Smooth muscle cell (in vitro differentiated cells): ENCODE data around the gene UBXN7. TPM values are rescaled to one million over a fixed set of nuclear protein-coding genes. Genes with fewer than 3 reads are reported as not detected.
"Not testable (repeated sequence)": the region's sequence is repeated elsewhere in the genome, so short reads cannot be mapped to it uniquely, and the experiment has no call there.

Experiments used
- DNase-seq: peaks from one replicate; lab custom pipeline; 2025; ENCODE audit not compliant: unreplicated experiment; lab: John Stamatoyannopoulos, UW
- H2AFZ ChIP-seq: fragments of 200-600 bp; sonication (generic); 2 replicates; pipeline ENCODE4 v1.6.0; 2016; ENCODE audit warnings: antibody characterized with exemption, low read depth, mild to moderate bottlenecking
- H3F3A ChIP-seq: fragments of 200-600 bp; sonication (generic); 2 replicates; pipeline ENCODE4 v1.6.0; 2017; ENCODE audit warnings: antibody characterized with exemption, low read depth
- H3K27ac ChIP-seq: fragments of 200-600 bp; sonication (generic); 2 replicates; pipeline ENCODE4 v1.5.1; 2016; ENCODE audit warnings: low read depth, mild to moderate bottlenecking
- H3K27me3 ChIP-seq: fragments of 200-600 bp; sonication (generic); 2 replicates; pipeline ENCODE4 v1.6.1; 2016; ENCODE audit warnings: low read depth, mild to moderate bottlenecking
- H3K36me3 ChIP-seq: fragments of 200-600 bp; sonication (generic); 2 replicates; pipeline ENCODE4 v1.5.1; 2016; ENCODE audit warnings: low read depth
- H3K4me1 ChIP-seq: fragments of 200-600 bp; sonication (generic); 2 replicates; pipeline ENCODE4 v1.5.1; 2016; ENCODE audit warnings: low read depth
- H3K4me2 ChIP-seq: fragments of 200-600 bp; sonication (generic); 2 replicates; pipeline ENCODE4 v1.6.0; 2016; ENCODE audit warnings: mild to moderate bottlenecking
- H3K4me3 ChIP-seq: fragments of 200-600 bp; sonication (generic); 2 replicates; pipeline ENCODE4 v1.5.1; 2016; ENCODE audit warnings: mild to moderate bottlenecking
- H3K79me2 ChIP-seq: fragments of 200-600 bp; sonication (generic); 2 replicates; pipeline ENCODE4 v1.6.0; 2016; ENCODE audit warnings: low read depth, mild to moderate bottlenecking
- H3K9ac ChIP-seq: fragments of 200-600 bp; sonication (generic); 2 replicates; pipeline ENCODE4 v1.6.0; 2016; ENCODE audit warnings: low read depth
- H3K9me3 ChIP-seq: fragments of 200-600 bp; sonication (generic); replicated peaks from 2 replicates; pipeline ENCODE4 v1.5.1; 2016; ENCODE audit warnings: low read depth
- H4K20me1 ChIP-seq: fragments of 200-600 bp; sonication (generic); 2 replicates; pipeline ENCODE4 v1.6.0; 2016; ENCODE audit warnings: low read depth
- CTCF ChIP-seq: fragments of 200-600 bp; sonication (generic); IDR thresholded peaks from 2 replicates; pipeline ENCODE4 v1.5.1; 2017; ENCODE audit warnings: borderline replicate concordance, mild to moderate bottlenecking, antibody characterized with exemption; ENCODE audit not compliant: insufficient read depth, poor library complexity, severe bottlenecking
- WGBS: methylation state at CpG from one replicate; pipeline ENCODE4 v1.1.7; 2016; ENCODE audit warnings: low lambda C conversion rate; 5-methylcytosine and 5-hydroxymethylcytosine counted together
- polyA plus RNA-seq: library from polyadenylated mRNA; unstranded; fragments of >200 nt; fragmentation: Nextera tagmentation; extraction: Ambion mirVana; gene quantifications from 2 replicates; pipeline ENCODE4 v1.2.1, GENCODE V29; 2016
- total RNA-seq: library from RNA; depleted of rRNA; stranded (reverse); fragments of >200 nt; gene quantifications from 2 replicates; pipeline ENCODE4 v1.2.3, GENCODE V29; 2014

The UBXN7 gene
- total and polyA plus RNA-seq, 2 experiments from 2014 or later, result 26.7 to 32.2 TPM

GRCh38 chr3:196397941-196398340 is 34.3 kb downstream of the UBXN7 start:
- H3F3A ChIP-seq, result peaks cover 3% of the 10 kb centered on the region
- no peak overlapping the region for H2AFZ ChIP-seq
- peaks cover 44% of the 10 kb centered on the region for H3K79me2 ChIP-seq
- H4K20me1 ChIP-seq, result peaks cover 62% of the 10 kb centered on the region
- no peak overlapping the region for H3K4me2 ChIP-seq
- H3K4me1 ChIP-seq, result no peaks in the 10 kb centered on the region
- H3K4me3 ChIP-seq, result no peak overlapping the region
- no peak overlapping the region for H3K27ac ChIP-seq
- H3K9ac ChIP-seq, result no peak overlapping the region
- TF ChIP-seq CTCF, result no peak
- WGBS, result 74% methylated on average over 3 of the region's 3 CpGs
- H3K9me3 ChIP-seq, result no peaks in the 10 kb centered on the region
- H3K27me3 ChIP-seq, result no peaks in the 10 kb centered on the region
- peaks cover 4% of the 10 kb centered on the region for H3K36me3 ChIP-seq
- DNase-seq, result no peak

- Histone ChIP-seq H4K20me1 (peaks cover 10% of the 10 kb centered on the region), H3K36me3 (peaks cover 29% of the 10 kb centered on the region), H3K27me3 (no peaks in the 10 kb centered on the region), H3K9me3 (no peaks in the 10 kb centered on the region), H3K9ac (no peak overlapping the region), H3F3A (no peaks in the 10 kb centered on the region), H2AFZ (no peak overlapping the region), H3K4me2 (no peak overlapping the region), H3K4me3 (no peak overlapping the region), H3K79me2 (peaks cover 52% of the 10 kb centered on the region), H3K27ac (no peak overlapping the region), H3K4me1 (no peaks in the 10 kb centered on the region)
- 90% methylated on average over 3 of the region's 3 CpGs for WGBS
- DNase-seq, result no peak
- no peak for TF ChIP-seq CTCF
Measured at GRCh38 chr3:196390116-196390515, 42.1 kb downstream of the UBXN7 start.

- Histone ChIP-seq H4K20me1 (no peaks in the 10 kb centered on the region), H3K79me2 (peaks cover 55% of the 10 kb centered on the region), H2AFZ (no peak overlapping the region), H3K4me2 (no peak overlapping the region), H3K9ac (no peak overlapping the region), H3K27ac (no peak overlapping the region), H3K36me3 (peaks cover 29% of the 10 kb centered on the region), H3K4me3 (no peak overlapping the region), H3K9me3 (no peaks in the 10 kb centered on the region), H3K27me3 (no peaks in the 10 kb centered on the region), H3F3A (no peaks in the 10 kb centered on the region), H3K4me1 (no peaks in the 10 kb centered on the region)
- TF ChIP-seq CTCF, result no peak
- no peak for DNase-seq
- WGBS, result 92% methylated on average over 3 of the region's 3 CpGs
Measured at GRCh38 chr3:196388956-196389355, 43.3 kb downstream of the UBXN7 start.

- H4K20me1 ChIP-seq, H3K4me3 ChIP-seq, H3K4me1 ChIP-seq, H3K4me2 ChIP-seq, H3K9me3 ChIP-seq, H2AFZ ChIP-seq, H3K27me3 ChIP-seq, H3K27ac ChIP-seq, DNase-seq, H3F3A ChIP-seq, H3K9ac ChIP-seq: not testable (repeated sequence)
- Histone ChIP-seq H3K79me2 (peaks cover 53% of the 10 kb centered on the region), H3K36me3 (peaks cover 25% of the 10 kb centered on the region)
- 100% methylated on average over 2 of the region's 2 CpGs for WGBS
Measured at GRCh38 chr3:196387941-196388340, 44.3 kb downstream of the UBXN7 start.

- peaks cover 25% of the 10 kb centered on the region for H3K36me3 ChIP-seq
- H3K27ac ChIP-seq, H3K9me3 ChIP-seq, H3F3A ChIP-seq, DNase-seq, H3K9ac ChIP-seq, H3K27me3 ChIP-seq, H3K4me2 ChIP-seq, H2AFZ ChIP-seq, H3K4me1 ChIP-seq, H3K4me3 ChIP-seq: not testable (repeated sequence)
- WGBS, result 95% methylated on average over 3 of the region's 3 CpGs
- H4K20me1 ChIP-seq, result peaks cover 15% of the 10 kb centered on the region
- H3K79me2 ChIP-seq, result peaks cover 51% of the 10 kb centered on the region
Measured at GRCh38 chr3:196386797-196387196, 45.4 kb downstream of the UBXN7 start.

- H2AFZ ChIP-seq, H3K9me3 ChIP-seq, H3F3A ChIP-seq, H3K9ac ChIP-seq, H3K27me3 ChIP-seq, H3K27ac ChIP-seq, DNase-seq, H3K4me2 ChIP-seq, H3K4me3 ChIP-seq, H3K4me1 ChIP-seq: not testable (repeated sequence)
- peaks cover 48% of the 10 kb centered on the region for H3K79me2 ChIP-seq
- H3K36me3 ChIP-seq, result peaks cover 24% of the 10 kb centered on the region
- peaks cover 20% of the 10 kb centered on the region for H4K20me1 ChIP-seq
- 94% methylated on average over 5 of the region's 6 CpGs for WGBS
Measured at GRCh38 chr3:196386034-196386433, 46.2 kb downstream of the UBXN7 start.

GRCh38 chr3:196385446-196385845 is 46.8 kb downstream of the UBXN7 start:
- not testable (repeated sequence) for H2AFZ ChIP-seq, DNase-seq, H3K4me3 ChIP-seq, H3K9ac ChIP-seq, H3K4me1 ChIP-seq, H3K9me3 ChIP-seq, H3K27ac ChIP-seq, H3K27me3 ChIP-seq, H3K4me2 ChIP-seq, H3F3A ChIP-seq
- H3K36me3 ChIP-seq, result peaks cover 19% of the 10 kb centered on the region
- WGBS, result 100% methylated on average over 6 of the region's 25 CpGs
- H4K20me1 ChIP-seq, result peaks cover 20% of the 10 kb centered on the region
- H3K79me2 ChIP-seq, result peaks cover 46% of the 10 kb centered on the region
